NCI-H2029 (cell line): Measurements from ENCODE around the gene FCGR1A.
"Not testable (repeated sequence)": the region's sequence is repeated elsewhere in the genome, so short reads cannot be mapped to it uniquely, and the experiment has no call there.

Experiments
- DNase-seq: peaks from one replicate; lab custom pipeline; 2025; lab: John Stamatoyannopoulos, UW

Gene FCGR1A

DNA sequence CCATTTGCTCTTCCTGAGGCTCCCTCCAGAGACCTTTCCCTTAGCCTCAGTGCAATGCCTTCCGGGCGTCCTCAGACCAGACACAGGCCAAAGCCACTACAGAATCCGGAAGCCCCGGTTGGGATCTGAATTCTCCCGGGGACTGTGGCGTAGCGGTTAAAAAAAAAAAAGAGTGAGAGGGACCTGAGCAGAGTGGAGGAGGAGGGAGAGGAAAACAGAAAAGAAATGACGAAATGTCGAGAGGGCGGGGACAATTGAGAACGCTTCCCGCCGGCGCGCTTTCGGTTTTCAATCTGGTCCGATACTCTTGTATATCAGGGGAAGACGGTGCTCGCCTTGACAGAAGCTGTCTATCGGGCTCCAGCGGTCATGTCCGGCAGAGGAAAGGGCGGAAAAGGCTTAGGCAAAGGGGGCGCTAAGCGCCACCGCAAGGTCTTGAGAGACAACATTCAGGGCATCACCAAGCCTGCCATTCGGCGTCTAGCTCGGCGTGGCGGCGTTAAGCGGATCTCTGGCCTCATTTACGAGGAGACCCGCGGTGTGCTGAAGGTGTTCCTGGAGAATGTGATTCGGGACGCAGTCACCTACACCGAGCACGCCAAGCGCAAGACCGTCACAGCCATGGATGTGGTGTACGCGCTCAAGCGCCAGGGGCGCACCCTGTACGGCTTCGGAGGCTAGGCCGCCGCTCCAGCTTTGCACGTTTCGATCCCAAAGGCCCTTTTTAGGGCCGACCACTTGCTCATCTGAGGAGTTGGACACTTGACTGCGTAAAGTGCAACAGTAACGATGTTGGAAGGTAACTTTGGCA lies 50.0 kb downstream of the FCGR1A start:
- not testable (repeated sequence) for DNase-seq

- DNase-seq, result not testable (repeated sequence)
These were observed 50.6 kb downstream of the FCGR1A start for GRCh38 chr1:149833144-149833543.

GRCh38 chr1:149841149-149841548 lies 58.7 kb downstream of the FCGR1A start:
- not testable (repeated sequence) for DNase-seq
